ENCODE results near the gene TRAF4.
"Not testable (repeated sequence)": the region's sequence is repeated elsewhere in the genome, so short reads cannot be mapped to it uniquely, and the experiment has no call there.

Gene TRAF4

GRCh38 chr17:28729950-28730330 is 13.9 kb upstream of the TRAF4 start:
- DNase-seq (ENCODE audit: low read depth, low spot score), result no peak

GRCh38 chr17:28733346-28733745 is 10.5 kb upstream of the TRAF4 start:
- DNase-seq (ENCODE audit: low read depth, low spot score), result no peak

- no peak for DNase-seq (ENCODE audit: low read depth, low spot score)
These were observed 9.0 kb upstream of the TRAF4 start for GRCh38 chr17:28734712-28735241.

- DNase-seq (ENCODE audit: low read depth, low spot score), result peak; percentile 57
These were observed 8.5 kb upstream of the TRAF4 start for GRCh38 chr17:28735242-28735722.

- DNase-seq (ENCODE audit: low read depth, low spot score), result not testable (repeated sequence)
These were observed 7.7 kb upstream of the TRAF4 start for GRCh38 chr17:28735913-28736769.

- no peak for DNase-seq (ENCODE audit: low read depth, low spot score)
These were observed 6.5 kb upstream of the TRAF4 start for GRCh38 chr17:28737316-28737715.

GRCh38 chr17:28737770-28738679 is 5.8 kb upstream of the TRAF4 start:
- no peak for DNase-seq (ENCODE audit: low read depth, low spot score)

GRCh38 chr17:28738680-28739384 is 5.0 kb upstream of the TRAF4 start:
- DNase-seq (ENCODE audit: low read depth, low spot score), result no peak

GRCh38 chr17:28740406-28741357 is 3.1 kb upstream of the TRAF4 start:
- no peak for DNase-seq (ENCODE audit: low read depth, low spot score)

- no peak for DNase-seq (ENCODE audit: low read depth, low spot score)
These were observed 2.2 kb upstream of the TRAF4 start for GRCh38 chr17:28741358-28742349.

- peak; percentile 94 for DNase-seq (ENCODE audit: low read depth, low spot score)
These were observed 527 bp downstream of the TRAF4 start for GRCh38 chr17:28744104-28744971.

GRCh38 chr17:28744972-28745785 is 1.4 kb downstream of the TRAF4 start:
- DNase-seq (ENCODE audit: low read depth, low spot score), result peak; percentile 90

GRCh38 chr17:28745786-28746411 is 2.1 kb downstream of the TRAF4 start:
- DNase-seq (ENCODE audit: low read depth, low spot score), result peak; percentile 80

GRCh38 chr17:28746611-28747050 is 2.8 kb downstream of the TRAF4 start:
- DNase-seq (ENCODE audit: low read depth, low spot score), result no peak

GRCh38 chr17:28747051-28747691 is 3.4 kb downstream of the TRAF4 start:
- DNase-seq (ENCODE audit: low read depth, low spot score), result peak; percentile 96

All from ELF-1 (cell line).